GM21529 (cell line): Measurements from ENCODE around the gene MGP.

Experiments used
- ATAC-seq: cut with Tn5 transposase; IDR thresholded peaks from one replicate; pipeline ENCODE4 v1.9.1; 2021; ENCODE audit not compliant: unreplicated experiment

Gene MGP

DNA sequence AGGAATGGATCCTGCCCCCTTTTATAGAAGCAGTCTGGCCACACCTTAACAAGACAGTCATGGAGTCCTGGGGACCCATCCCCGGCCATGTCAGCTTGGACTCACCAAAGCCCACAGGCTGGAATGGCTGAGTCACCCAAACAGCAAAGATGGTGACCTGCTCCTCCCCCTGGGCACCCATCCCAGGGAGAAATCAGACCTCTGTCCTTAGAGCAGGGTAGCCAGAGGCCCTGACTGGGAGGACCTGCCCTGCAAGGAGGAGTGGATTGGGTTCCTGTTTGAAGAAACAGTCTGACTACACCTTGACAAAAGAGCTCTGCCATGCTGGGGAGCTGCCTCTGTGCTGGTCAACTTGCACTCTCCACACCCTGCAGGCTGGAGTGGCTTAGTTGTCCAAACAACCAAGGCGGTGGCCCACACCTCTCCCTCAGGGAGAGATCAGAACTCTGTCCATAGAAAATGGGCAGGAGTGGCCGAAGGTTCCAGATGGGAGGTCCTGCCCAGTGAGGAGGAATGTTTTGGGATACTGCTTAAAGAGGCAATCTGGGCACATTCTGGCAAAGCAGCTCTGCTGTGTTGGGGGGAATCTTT is 16.6 kb downstream of the MGP start:
- no peak for ATAC-seq

DNA sequence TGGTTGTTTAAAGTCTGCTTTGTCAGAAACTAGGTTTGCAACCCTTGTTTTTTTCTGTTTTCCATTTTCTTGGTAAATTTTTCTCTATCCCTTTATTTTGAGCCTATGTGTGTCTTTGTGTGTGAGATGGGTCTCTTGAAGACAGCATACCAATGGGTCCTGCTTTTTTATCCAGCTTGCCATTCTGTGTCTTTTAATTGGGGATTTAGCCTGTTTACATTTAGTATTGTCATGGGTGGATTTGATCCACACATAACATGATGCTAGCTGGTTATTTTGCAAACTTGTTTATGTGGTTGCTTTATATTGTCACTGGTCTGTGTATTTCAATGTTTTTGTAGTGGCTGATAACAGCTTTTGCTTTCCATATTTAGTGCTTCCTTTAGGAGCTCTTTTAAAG is 25.2 kb downstream of the MGP start:
- no peak for ATAC-seq

DNA sequence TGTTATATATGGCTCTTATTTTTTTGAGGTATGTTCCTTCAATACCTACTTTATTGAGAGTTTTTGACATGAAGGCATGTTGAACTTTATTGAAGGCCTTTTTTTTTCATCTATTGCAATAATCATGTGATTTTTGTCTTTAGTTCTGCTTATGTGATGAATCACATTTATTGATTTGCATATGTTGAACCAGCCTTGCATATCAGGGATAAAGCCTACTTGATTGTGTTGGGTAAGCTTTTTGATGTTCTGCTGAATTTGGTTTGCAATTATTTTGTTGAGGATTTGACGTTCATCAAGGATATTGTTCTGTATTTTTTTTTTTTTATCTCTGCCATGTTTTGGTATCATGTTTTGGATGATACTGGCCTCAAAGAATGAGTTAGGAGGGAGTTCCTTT is 27.1 kb downstream of the MGP start:
- ATAC-seq = no peak

DNA sequence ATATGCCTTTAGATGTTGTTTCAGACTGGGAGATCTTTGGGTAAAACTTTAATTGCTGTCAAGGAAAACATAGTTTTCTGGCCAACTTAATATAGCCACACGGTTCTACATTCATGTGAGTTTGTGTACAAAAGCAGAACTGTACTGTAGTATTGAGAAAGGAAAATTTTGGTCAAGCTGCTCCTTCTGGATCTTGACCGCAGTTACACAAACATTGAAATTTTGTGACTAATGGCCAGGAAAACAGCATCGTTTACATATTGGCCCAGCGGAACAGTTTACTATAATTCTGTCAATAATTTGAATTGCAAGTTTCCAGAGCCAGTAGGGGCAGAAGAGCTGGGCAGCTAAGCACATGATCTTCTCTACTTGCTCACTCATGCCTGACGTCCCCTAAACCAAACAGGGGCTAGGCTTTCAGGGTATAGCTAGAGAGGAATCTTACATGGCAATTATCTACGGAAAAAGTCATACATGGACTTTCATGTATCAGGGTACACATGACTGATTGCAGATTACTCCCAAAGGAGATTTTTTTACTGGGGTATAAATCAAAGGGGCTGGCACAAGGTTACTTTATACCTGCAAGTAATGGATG is 31.0 kb downstream of the MGP start:
- ATAC-seq = peak; percentile 58

DNA sequence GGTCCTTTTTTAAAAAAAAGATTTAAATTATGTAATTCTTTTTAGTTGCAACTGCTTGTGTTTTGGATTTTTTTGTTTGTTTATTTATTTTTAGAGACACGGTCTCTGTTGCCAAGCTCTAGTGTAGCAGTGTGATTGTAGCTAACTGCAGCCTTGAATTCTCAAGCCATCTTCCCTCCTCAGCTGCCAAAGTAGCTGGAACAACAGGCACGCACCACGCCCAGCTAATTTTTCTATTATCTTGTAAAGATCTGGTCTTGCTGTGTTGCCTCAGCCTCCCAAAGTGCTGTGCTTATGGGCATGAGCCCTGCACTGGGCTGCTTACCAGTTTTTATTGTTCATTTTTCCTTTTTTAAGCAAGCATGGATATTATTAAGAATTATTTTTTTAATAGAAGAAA is 31.7 kb downstream of the MGP start:
- no peak for ATAC-seq

DNA sequence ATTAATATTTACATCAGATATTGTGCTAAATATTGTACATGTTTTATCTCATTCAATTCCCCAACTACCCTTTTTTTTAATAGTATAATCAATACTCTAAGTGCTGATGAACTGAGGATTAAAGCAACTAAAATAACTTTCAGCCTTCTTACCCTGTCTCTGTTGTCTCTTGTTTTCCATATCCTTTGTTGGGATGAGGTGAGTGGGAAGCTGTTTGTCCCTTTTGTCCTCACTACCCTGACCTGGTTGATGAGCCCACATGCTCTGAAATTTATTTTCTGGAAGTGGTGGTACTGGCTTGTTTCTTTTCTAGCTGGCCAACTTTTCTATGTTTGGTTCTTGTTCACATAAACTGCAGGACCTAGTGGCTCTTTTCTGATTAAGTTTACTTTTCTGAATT is 32.8 kb downstream of the MGP start:
- no peak for ATAC-seq

DNA sequence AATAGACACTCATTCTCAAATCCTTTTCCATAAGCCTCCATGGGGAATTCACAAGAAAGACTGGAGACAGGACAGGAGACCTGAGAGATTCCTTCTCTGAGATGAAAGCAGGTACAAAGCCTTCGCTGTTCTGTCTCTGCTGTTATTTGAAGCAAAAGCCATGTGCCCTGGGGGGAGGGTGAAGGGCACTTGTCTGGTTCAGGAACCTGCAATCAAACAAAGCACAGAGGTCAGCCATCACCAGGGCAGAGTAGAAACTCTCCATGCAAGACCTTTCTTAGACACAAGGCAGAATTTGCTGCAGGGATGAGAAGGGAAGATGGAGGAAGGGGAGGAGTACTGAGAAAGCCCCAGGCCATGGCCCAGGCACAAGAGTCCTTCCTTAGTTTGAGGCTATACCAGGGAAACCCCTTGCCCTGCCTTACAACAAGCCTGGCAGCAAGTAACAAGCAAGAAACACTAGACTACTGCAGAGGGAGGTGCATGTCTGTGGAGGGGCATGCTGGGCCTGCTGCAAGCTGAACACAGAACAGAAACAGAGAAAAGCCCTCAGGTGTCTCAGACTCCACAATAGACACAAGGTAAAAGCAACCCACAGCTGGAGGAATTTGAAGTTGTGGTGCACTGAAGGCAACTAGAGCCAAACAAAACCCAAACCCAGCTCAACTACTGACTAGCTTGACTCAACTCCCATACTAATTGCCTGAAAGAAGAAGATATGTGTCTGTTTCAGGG is 34.6 kb downstream of the MGP start:
- peak; percentile 78 for ATAC-seq

DNA sequence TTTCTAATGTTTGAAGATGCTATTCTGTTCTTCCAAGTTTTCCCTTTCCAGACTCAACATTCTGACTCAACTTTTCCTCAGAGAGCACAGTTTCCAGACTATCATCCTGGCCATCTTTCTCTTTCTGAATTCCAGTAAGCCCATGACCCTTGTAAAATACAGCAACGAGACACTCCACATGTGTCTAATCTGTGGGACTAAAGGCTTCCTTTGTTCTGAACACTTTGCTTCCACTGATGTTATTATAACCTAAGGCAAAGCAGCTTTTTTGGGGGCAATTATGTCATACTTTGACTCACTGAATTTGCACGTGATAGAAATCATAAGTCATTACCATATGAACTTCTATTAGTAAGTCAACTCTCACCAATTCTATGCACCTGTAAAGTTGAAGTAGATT is 36.0 kb downstream of the MGP start:
- no peak for ATAC-seq

DNA sequence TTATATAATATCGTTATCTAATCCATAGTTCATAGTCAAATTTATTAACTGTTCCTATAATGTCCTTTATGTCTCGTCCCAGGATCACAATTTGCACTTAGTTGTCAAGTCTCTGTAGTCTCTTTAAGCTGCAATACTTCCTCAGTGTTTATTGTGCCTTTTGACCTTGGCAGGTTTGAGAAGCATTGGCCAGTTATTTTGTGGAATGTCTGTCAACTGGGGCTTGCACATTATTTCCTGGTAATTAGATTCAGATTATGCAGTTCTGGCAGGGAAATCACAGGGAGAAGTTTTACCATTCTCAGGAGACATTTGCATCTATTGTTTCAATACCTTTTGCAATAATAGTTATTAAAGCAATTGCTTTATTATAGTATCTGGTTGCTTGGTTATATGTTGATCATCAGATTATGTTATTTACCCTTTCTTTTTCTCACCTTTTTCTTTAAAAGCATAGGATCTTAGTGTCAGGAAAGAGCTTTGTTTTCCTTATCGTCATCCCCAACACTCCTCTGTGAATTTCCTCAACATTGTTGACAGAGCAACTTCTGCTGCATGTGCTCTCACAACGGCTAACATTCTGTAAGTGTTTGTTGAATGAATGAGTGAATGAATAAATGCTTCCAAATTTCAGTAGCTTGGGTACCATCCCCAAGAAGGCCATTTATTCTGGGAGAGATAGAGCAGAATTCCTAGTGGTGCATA is 38.6 kb downstream of the MGP start:
- no peak for ATAC-seq

DNA sequence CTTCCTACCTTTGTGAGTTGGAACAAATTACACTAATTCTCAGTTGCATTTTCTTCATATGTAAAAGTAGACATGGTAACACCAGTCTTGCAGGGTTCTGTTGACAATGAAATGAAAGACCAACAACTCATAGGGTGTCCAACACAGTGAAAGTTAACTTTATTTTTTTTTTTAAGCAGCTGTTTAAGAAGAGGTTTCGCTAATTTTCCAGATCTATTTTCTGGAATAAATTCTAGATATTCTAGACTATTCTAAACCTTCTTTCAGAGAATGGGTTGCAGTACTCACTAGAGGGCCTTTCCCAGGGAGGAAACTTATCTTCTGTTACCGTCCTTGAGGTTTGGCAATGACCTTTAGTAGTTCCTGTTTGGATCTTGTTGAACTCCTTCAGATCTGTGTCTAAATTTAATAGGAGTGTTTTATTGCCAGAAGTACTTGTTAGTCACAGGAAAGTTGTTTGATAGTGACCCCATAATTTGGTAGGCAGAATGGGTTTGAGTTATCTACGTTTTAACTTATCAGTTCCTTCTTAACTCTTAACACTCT is 39.5 kb downstream of the MGP start:
- ATAC-seq = no peak

DNA sequence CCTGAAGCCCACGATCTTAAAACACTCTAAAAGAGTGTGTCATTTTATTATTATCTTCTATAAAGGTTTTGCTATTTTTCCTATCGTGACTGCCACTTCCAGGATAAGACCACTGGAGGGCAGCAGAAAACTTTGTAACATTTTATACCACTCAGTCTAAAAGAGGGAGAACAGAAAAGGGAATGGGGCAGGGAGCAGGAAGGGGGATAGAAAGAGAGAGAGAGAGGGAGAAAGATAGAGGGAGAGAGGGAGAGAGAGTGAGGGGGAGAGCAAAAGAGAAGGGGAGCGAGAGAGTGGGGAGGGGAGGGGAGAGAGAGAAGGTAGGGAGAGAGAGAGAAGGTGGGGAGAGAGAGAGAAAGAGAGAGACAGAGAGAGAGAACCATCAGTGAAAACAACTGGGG is 40.3 kb downstream of the MGP start:
- peak; percentile 58 for ATAC-seq

DNA sequence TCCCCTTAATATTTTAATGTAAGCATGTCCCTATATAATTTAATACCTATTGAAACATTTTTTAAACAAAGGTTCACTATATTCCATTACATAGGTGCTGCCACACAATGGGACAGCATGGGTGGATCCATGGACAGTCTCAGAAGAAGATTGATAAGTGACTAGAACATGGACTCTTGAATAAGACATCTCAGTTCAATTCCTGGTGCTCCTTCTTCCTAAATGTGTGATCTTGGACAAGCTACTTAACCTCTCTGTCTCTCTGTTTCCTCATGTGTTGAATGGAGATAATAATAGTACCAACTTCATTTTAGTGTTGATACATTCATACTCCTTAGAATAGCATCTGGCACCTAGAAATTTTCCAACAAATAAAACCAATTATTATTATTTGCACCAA is 41.3 kb downstream of the MGP start:
- no peak for ATAC-seq

DNA sequence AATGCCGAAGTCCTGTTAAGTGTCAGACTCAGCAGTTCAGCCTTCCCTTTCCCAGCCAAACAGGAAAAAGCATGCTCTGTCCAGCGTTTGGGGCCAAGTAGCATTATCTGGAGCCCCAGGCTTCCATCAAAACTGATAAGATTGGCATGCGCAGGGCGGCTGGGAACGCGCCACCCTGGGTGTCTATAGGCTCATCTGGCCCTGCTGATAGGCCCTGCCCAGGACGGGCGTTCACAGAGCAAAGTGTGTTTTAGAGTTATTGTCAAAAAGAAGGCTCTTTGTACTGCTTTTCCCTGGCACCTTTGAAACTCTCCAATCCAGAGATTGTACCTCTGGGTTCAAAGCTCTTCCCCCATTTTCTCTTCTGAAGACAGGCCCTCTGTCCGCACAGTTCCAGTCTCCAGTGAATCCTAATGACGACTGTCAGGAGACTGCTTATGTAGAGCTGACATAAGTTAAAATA is 42.2 kb downstream of the MGP start, which contains the start of gene ART4:
Gene ART4, minus strand, starts transcription at position 102 of the 463 bp plus-strand sequence. CDS start 413 bp downstream, outside the sequence.
- no peak for ATAC-seq

DNA sequence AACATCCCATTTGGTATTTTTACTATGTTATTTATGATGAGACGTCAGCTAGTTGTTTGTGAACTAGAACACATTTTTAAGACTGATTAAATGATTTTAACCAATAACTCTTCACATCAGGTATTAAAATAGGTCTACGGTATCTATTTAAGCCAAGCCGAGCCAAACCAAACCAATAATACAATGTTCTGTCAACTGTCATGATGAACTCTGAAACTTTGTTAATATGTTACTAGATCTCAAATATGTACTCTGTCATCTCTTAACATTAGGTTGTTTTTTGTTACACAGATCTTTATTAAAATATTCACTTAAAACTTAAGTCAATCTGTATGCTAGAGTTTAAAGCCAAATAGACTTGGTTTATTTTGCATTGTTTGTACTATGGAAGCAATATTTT is 43.3 kb downstream of the MGP start:
- ATAC-seq = no peak

DNA sequence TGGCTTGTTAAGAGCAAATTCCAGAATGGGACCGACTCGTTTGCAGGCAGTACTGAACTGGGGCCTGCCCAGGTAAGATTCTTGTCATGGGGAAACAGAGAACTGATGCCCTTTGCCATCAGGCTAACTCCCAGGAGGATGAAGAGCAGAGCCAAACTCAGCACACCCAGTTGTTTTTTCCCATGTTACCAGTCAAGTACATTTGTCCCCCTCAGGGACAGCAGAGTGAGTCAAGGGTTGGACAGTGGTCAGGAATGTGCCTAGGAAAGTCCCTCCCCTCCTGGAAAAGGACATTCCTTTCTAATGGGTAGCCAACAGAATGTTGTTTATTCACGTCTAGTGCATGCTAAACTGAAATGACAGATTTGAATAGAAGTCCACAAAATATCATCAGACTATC is 43.9 kb downstream of the MGP start:
- ATAC-seq = no peak

DNA sequence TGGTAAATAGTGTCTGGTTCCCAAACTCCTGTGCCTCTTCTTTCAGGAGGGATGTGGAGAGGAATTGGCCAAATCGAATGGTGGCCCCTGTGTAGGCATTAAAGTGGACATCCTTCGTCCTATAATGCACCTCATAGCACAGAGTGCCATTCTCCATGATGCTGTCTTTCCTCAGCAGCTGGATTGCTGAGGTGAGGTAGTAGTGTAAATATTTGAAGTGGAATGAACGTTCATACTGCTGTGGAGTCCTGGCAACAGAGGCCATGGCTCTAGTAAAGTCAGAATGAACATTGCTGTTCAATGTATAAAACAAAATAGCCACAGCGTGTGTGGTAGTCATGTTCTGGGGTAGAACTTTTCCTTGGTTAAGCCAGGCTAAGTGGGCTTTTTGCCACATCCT is 45.0 kb downstream of the MGP start:
- no peak for ATAC-seq

DNA sequence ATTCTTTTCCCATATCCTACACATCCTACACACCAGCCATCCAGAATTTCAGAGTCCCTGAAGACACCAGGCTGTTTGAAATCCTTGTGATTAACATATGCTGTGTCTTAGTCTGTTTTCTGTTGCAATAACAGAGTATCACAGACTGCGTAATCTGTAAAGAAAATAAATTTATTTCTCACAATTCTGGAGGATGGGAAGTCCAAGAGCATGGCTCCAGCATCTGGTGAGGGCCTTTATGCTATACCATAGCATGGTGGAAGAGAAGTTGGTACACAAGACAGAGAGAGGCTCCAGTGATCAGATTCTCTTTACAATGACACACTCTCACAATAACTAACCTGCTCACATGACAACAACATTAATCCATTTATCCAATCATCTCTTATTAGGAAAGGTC is 46.4 kb downstream of the MGP start:
- no peak for ATAC-seq

DNA sequence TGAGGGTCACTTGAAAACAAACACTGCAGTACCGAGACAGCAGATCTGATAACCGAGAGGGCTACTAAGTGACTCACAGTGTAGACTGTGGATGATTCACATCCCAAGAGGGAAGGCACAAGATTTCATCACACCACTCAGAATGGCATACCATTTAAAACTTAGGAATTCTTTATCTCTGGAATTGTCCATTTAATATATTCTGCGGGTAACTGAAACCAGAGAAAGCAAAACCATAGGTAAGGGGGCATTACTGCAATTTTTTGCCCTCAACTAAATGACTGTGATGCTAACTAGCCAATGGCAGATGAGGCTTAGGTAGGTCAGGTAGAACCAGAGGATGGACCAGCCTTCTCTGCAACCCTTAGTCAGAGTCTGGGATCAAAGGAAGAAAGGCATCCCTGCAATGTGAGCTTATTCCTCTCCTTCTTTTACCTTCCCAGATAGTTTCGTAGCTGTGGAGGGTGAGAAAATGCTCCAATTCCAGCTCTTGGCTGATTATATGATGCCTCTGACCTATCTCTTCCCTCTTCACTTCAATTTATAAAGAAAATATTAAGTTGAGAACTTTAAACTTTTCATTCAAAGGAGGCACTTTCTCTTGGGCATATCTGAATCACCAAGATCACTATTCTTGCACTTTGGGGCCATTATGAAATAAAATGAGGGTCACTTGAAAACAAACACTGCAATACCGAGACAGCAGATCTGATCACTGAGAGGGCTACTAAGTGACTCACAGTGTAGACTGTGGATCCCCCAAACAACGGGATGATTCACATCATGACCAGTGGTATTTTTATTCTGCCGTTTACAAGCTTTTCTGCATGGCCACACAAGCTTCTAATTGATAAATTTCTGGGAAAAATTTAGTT is 49.1 kb downstream of the MGP start:
- ATAC-seq = no peak

DNA sequence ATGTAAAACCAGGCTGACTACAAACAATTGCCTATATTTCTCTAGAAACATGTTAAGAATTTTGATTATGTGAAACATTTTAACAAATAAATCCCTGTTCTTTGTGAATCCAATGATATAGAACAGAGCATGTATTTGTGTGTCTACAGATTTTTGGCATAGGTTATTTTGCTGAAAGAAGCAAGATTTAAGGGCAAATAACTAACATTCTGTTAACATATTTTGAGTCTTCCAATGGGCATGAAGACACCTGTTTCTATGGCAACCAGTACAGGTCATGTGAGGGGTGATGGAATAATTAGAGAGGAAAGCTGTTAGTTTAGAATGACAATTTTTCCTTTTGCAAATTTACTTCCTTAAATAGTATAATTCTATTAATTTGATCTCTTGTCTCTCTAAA is 51.1 kb downstream of the MGP start:
- ATAC-seq = no peak

DNA sequence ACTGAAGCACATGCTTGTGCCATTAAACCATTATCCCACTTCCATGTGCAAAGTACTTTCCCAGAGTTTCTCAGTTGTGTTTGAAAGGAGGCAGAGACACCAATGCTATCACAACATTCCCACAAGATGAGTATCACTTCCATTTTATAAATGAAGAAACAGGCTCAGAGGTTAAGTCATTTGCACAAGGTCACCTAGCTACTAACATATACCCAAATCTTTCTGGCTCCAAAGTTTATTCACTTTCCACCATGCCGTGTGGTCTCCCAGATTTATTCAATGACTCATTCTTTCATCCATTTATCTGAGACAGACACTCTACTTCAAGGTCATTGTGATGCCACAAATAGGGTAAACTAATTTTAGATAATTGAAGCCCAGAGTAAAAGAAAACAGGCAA is 51.7 kb downstream of the MGP start:
- ATAC-seq = no peak

DNA sequence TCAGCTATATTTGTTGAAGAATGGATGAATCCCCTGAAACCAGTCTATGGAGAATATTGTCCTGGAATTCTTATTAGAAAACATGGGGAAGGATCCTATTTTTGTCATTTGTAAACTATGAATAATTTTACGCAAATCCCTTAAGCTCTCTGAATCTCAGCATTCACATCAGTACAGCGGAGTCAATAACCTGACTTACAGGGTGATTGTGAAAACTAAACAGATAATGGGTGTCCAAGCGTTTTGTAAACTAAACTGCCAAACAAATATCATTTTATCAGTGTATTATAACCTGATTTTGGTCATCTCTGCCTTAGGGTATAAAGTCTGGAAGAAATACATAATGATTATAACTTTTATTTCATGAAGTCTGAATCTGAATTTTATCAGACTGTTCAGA is 52.3 kb downstream of the MGP start:
- no peak for ATAC-seq
